ENCODE data around the gene PMAIP1.

Gene PMAIP1

DNA sequence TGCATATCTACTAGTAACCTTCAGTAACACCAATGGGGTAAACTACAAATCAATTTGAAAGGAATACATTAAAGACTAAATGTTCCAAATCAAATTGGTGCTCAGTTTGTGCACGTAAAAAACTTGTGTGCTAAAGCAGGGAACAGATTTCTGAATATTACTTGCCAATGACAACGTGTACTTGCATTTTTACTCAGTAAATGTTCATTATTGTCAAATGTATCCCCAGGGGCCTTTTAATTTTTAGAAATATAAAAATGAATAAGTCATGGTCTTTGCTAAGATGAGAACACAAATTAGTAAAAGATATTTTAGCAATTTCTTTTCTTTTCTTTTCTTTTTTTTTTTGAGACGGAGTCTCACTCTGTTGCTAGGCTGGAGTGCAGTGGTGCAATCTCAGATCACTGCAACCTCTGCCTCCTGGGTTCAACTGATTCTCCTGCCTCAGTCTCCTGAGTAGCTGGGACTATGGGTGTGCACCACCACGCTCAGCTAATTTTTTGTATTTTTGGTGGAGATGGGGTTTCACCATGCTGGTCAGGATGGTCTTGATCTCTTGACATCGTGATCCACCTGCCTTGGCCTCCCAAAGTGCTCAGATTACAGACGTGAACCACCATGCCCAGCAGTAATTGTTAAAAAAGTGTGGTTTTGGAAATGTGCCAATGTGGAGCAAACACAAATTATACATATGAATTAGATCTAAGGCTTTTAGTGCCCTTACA lies 52.6 kb downstream of the PMAIP1 start:
- DNase-seq = no peak

Data from right kidney (tissue), 1 donor.